Upper lobe of left lung (tissue), 6 donors: ENCODE results near the gene CERK. TPM values are rescaled to one million over a fixed set of nuclear protein-coding genes. Genes with fewer than 3 reads are reported as not detected.
A peak's percentile ranks its signal among the peaks of the same experiment; 100 is the strongest.

Source experiments
- ATAC-seq, 2 donors: fragments of 200-7000 bp; cut with Tn5 transposase; one replicate each; pipeline ENCODE4 v1.9.1; 2022; ENCODE audit warnings: mild to moderate bottlenecking in 2 of 2, moderate library complexity in 2 of 2; ENCODE audit not compliant: low FRiP score in 2 of 2
- DNase-seq, 2 donors: peaks; one replicate each; pipeline ENCODE4 v3.0.0-alpha.2; 2019 to 2020
- H3K27ac ChIP-seq, 4 donors: fragments of 200-600 bp; sonication (generic); one replicate each; pipeline ENCODE4 v1.5.1; 2016 to 2019
- H3K27me3 ChIP-seq, 4 donors: fragments of 200-600 bp; sonication (generic); one replicate each; pipeline ENCODE4 v1.5.1; 2017 to 2019
- H3K36me3 ChIP-seq, 4 donors: fragments of 200-600 bp; sonication (generic); one replicate each; pipeline ENCODE4 v1.5.1; 2016 to 2019
- H3K4me1 ChIP-seq, 4 donors: fragments of 200-600 bp; sonication (generic); one replicate each; pipeline ENCODE4 v1.5.1; 2018 to 2019
- H3K4me3 ChIP-seq, 4 donors: fragments of 200-600 bp; sonication (generic); one replicate each; pipeline ENCODE4 v1.5.1; 2017 to 2019; ENCODE audit warnings: mild to moderate bottlenecking in 2 of 4, moderate library complexity in 1 of 4
- H3K9me3 ChIP-seq, 4 donors: fragments of 200-600 bp; sonication (generic); one replicate each; pipeline ENCODE4 v1.5.1; 2018 to 2019
- CTCF ChIP-seq, 6 experiments: fragments of 450-650 bp in 4 of 6; fragments of 200-600 bp in 2 of 6; sonication (generic) in 2 of 6; IDR thresholded peaks; one replicate each; pipeline ENCODE4 v1.5.1; 2016 to 2019; ENCODE audit warnings: antibody characterized with exemption in 6 of 6
- EP300 ChIP-seq, 4 donors: sonication (generic); formaldehyde crosslinking; IDR thresholded peaks; one replicate each; pipeline ENCODE4 v1.5.1; 2017; ENCODE audit warnings: antibody characterized with exemption in 4 of 4, control low read depth in 2 of 4
- POLR2A ChIP-seq, 4 donors: fragments of 450-650 bp; IDR thresholded peaks; one replicate each; pipeline ENCODE4 v1.5.1; 2016 to 2017; ENCODE audit warnings: antibody characterized with exemption in 4 of 4, mild to moderate bottlenecking in 2 of 4
- POLR2AphosphoS5 ChIP-seq, 2 donors: sonication (generic); formaldehyde crosslinking; IDR thresholded peaks; one replicate each; pipeline ENCODE4 v1.5.1; 2017; ENCODE audit warnings: antibody characterized with exemption in 2 of 2
- WGBS, 2 donors: methylation state at CpG; one replicate each; pipeline ENCODE4 v1.1.5; 2017 to 2018; 5-methylcytosine and 5-hydroxymethylcytosine counted together
- total RNA-seq, 6 donors: library from RNA; depleted of rRNA in 4 of 6; stranded (reverse); fragments of >200 nt in 4 of 6; gene quantifications; one replicate each; pipeline versions ENCODE4 v1.1.0 to v1.2.1, GENCODE V29; 2016 to 2021
- donor health status: DM: no; HTN: no; CAD: no; lungs with moderate emphysema.
- donor health status: DM: no; HTN: yes; CAD: no; lungs with severe emphysema.

Gene CERK
- total RNA-seq, 6 donors from 2014 or later, result 26.9 to 55.5 (median 32.7) TPM

DNA sequence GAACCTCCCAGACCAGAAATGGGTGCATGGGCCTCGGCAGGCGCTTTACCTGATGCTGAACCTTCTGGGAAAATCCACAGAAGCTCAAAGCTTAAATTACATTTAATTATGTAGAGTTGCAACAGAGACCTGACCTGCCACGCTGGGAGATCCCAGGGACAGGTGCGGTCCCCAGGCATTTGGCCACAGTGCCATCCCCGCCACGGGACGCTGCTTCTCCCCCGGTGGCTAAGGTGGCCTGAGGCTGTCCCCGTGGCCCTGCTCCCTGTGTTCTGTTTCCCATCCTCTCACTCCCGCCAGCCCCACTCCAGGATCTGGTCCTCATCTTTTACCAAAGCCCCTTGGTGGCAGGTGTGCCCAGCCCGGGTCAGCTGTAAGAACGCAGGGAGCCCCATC, 78.3 kb downstream of the CERK start:
- no peaks in the 10 kb centered on the region for H3K27me3 ChIP-seq
- H3K4me3 ChIP-seq, result no peak overlapping the region
- DNase-seq, result peak in 1 of 2 donors; percentile 44
- 93 to 94% methylated on average over 10 to 12 of the region's 12 CpGs for WGBS, 2 donors
- H3K9me3 ChIP-seq, result no peaks in the 10 kb centered on the region
- no peak for TF ChIP-seq POLR2AphosphoS5 (IDR thresholded peaks at IDR 0.05)
- no peak for TF ChIP-seq CTCF (IDR thresholded peaks at IDR 0.05)
- no peak for TF ChIP-seq EP300 (IDR thresholded peaks at IDR 0.05)
- no peak for TF ChIP-seq POLR2A (IDR thresholded peaks at IDR 0.05)
- no peak for ATAC-seq
- peaks cover 0 to 34% (median 16%) of the 10 kb centered on the region in 4 donors for H3K36me3 ChIP-seq
- H3K4me1 ChIP-seq, result peaks cover 0 to 11% (median 5%) of the 10 kb centered on the region in 4 donors
- H3K27ac ChIP-seq, result no peak overlapping the region

- no peaks in the 10 kb centered on the region for H3K9me3 ChIP-seq
- no peak for ATAC-seq
- peaks cover 0 to 11% (median 5%) of the 10 kb centered on the region in 4 donors for H3K4me1 ChIP-seq
- 95 to 96% methylated on average over 5 to 14 of the region's 14 CpGs for WGBS, 2 donors
- DNase-seq, result no peak
- H3K4me3 ChIP-seq, result no peak overlapping the region
- no peak overlapping the region for H3K27ac ChIP-seq
- H3K36me3 ChIP-seq, result peaks cover 0 to 30% (median 14%) of the 10 kb centered on the region in 4 donors
- TF ChIP-seq POLR2AphosphoS5 (IDR thresholded peaks at IDR 0.05), result no peak
- TF ChIP-seq CTCF (IDR thresholded peaks at IDR 0.05), result no peak
- no peaks in the 10 kb centered on the region for H3K27me3 ChIP-seq
Measured at GRCh38 chr22:46659059-46659790, 78.8 kb downstream of the CERK start.

GRCh38 chr22:46657996-46658947, 79.8 kb downstream of the CERK start:
- H3K9me3 ChIP-seq, result no peaks in the 10 kb centered on the region
- no peak overlapping the region for H3K4me3 ChIP-seq
- no peak for TF ChIP-seq POLR2A (IDR thresholded peaks at IDR 0.05)
- TF ChIP-seq EP300 (IDR thresholded peaks at IDR 0.05), result no peak
- no peak for TF ChIP-seq POLR2AphosphoS5 (IDR thresholded peaks at IDR 0.05)
- TF ChIP-seq CTCF (IDR thresholded peaks at IDR 0.05), result no peak
- H3K27me3 ChIP-seq, result no peaks in the 10 kb centered on the region
- ATAC-seq (no peak), DNase-seq (peak in 1 of 2 donors; percentile 68)
- peaks cover 0 to 20% (median 11%) of the 10 kb centered on the region in 4 donors for H3K36me3 ChIP-seq
- H3K27ac ChIP-seq, result no peak overlapping the region
- H3K4me1 ChIP-seq, result peaks cover 4 to 11% (median 7%) of the 10 kb centered on the region in 4 donors
- 97% methylated on average over 25 to 36 of the region's 37 CpGs for WGBS, 2 donors

GRCh38 chr22:46657655-46657953, 80.4 kb downstream of the CERK start:
- 95 to 100% methylated on average over 1 to 10 of the region's 10 CpGs for whole genome bisulfite sequencing, 2 donors
- H3K9me3 ChIP-seq, result no peaks in the 10 kb centered on the region
- H3K27me3 ChIP-seq, result no peaks in the 10 kb centered on the region
- H3K4me1 ChIP-seq, result peaks cover 4 to 13% (median 10%) of the 10 kb centered on the region in 4 donors
- TF ChIP-seq EP300 (IDR thresholded peaks at IDR 0.05), result no peak
- TF ChIP-seq POLR2A (IDR thresholded peaks at IDR 0.05), result no peak
- TF ChIP-seq POLR2AphosphoS5 (IDR thresholded peaks at IDR 0.05), result no peak
- TF ChIP-seq CTCF (IDR thresholded peaks at IDR 0.05), result no peak
- no peak for ATAC-seq
- no peak overlapping the region for H3K4me3 ChIP-seq
- peak in 1 of 2 donors; percentile 70 for DNase-seq
- H3K36me3 ChIP-seq, result peaks cover 0 to 14% (median 6%) of the 10 kb centered on the region in 4 donors
- no peak overlapping the region for H3K27ac ChIP-seq
